ENCODE data around the gene NOXA1. TPM values are rescaled to one million over a fixed set of nuclear protein-coding genes. Genes with fewer than 3 reads are reported as not detected.

The NOXA1 gene
- total and polyA plus RNA-seq, 2 of the 8 experiments (the other 6 are each of a cell fraction or from before 2014, with no cell fraction given): 0.34 to 0.91 TPM

- H3K23me2 ChIP-seq (ENCODE audit: low read depth, low read length): no peaks in the 10 kb centered on the region
- H3K14ac ChIP-seq (ENCODE audit: insufficient read length): no peak overlapping the region
- H3K79me1 ChIP-seq (ENCODE audit: low read depth, low read length): no peaks in the 10 kb centered on the region
- H3K36me3 ChIP-seq (ENCODE audit: control insufficient read depth in 2 of 4, insufficient read depth in 4 of 4, low read length in 3 of 4): no peaks in the 10 kb centered on the region
- H4K8ac ChIP-seq (ENCODE audit: extremely low read depth, insufficient read depth, low read length): peak overlapping the region; percentile 68; the same call in 1 of the 2 replicates
- H2AFZ ChIP-seq (ENCODE audit: low read length): no peak overlapping the region
- no peak overlapping the region for H4K5ac ChIP-seq (ENCODE audit: insufficient read length, low read depth, low read length)
- no peaks in the 10 kb centered on the region for H3K79me2 ChIP-seq (ENCODE audit: control insufficient read depth in 1 of 2, insufficient read depth in 2 of 2, low read length in 2 of 2)
- no peaks in the 10 kb centered on the region for H3K27me3 ChIP-seq (replicated peaks in 1 of 4; ENCODE audit: control insufficient read depth in 3 of 4, extremely low read depth in 1 of 4, insufficient read depth in 3 of 4, low read length in 3 of 4)
- no peak overlapping the region for H3K23ac ChIP-seq (ENCODE audit: insufficient read length)
- no peak overlapping the region for H3K56ac ChIP-seq (replicated peaks; ENCODE audit: insufficient read length, low read depth, low read length)
- no peak overlapping the region for H4K91ac ChIP-seq (replicated peaks; ENCODE audit: insufficient read length, low read length)
- FAIRE-seq: no peak
- no peak overlapping the region for H2AK5ac ChIP-seq (ENCODE audit: low read depth, low read length)
- 87% methylated on average over 36 of the region's 47 CpGs; no CpG with 5 or more reads in 1 of the 2 experiments for WGBS, 2 experiments (ENCODE audit: extremely low coverage in 1 of 2, insufficient coverage in 1 of 2, insufficient read length in 1 of 2, insufficient replicate concordance in 2 of 2, low coverage in 1 of 2, low lambda C conversion rate in 2 of 2, missing lambda C conversion rate in 1 of 2)
- no peak overlapping the region for H3K18ac ChIP-seq (ENCODE audit: extremely low read depth, low read length)
- H3K4ac ChIP-seq (replicated peaks; ENCODE audit: insufficient read length, low read depth, low read length): no peak overlapping the region
- H2BK5ac ChIP-seq (ENCODE audit: low read depth, low read length): no peak overlapping the region
- H3K9ac ChIP-seq (replicated peaks in 1 of 4; ENCODE audit: extremely low read depth in 1 of 4, low read depth in 3 of 4, low read length in 3 of 4): no peak overlapping the region
- DNase-seq (ENCODE audit: low read depth in 1 of 2, low spot score in 2 of 2): no peak
- H3K9me3 ChIP-seq (ENCODE audit: insufficient read depth in 2 of 2, low read depth in 1 of 2, low read length in 1 of 2): no peaks in the 10 kb centered on the region
- no peak overlapping the region for H3K4me3 ChIP-seq (ENCODE audit: extremely low read depth in 1 of 4, insufficient read depth in 2 of 4, low read depth in 3 of 4, low read length in 4 of 4)
- no peak for TF ChIP-seq PHF8 (conservative IDR thresholded peaks at IDR 0.05; ENCODE audit: low read depth, low read length)
- TF ChIP-seq KDM5A (IDR thresholded peaks at IDR 0.05; ENCODE audit: low read length): no peak
- no peak for TF ChIP-seq SIRT6 (IDR thresholded peaks at IDR 0.05; ENCODE audit: low read length)
- TF ChIP-seq SP2 (IDR thresholded peaks at IDR 0.05; ENCODE audit: low read length): no peak
- TF ChIP-seq BACH1 (IDR thresholded peaks at IDR 0.05; ENCODE audit: low read length): no peak
- TF ChIP-seq CREB1 (IDR thresholded peaks at IDR 0.05): no peak
- TF ChIP-seq GTF2F1 (IDR thresholded peaks at IDR 0.05; ENCODE audit: borderline replicate concordance, low read depth, low read length): no peak
- no peak for TF ChIP-seq SAP30 (IDR thresholded peaks at IDR 0.05; ENCODE audit: insufficient read depth, insufficient replicate concordance, low read length)
- TF ChIP-seq RFX5 (IDR thresholded peaks at IDR 0.05; ENCODE audit: borderline replicate concordance, low read depth, low read length): no peak
- no peak for TF ChIP-seq KDM4A (IDR thresholded peaks at IDR 0.05; ENCODE audit: low read depth, low read length, severe bottlenecking)
- ChIA-PET CTCF (ENCODE audit: partially characterized antibody) (no interaction called here), POLR2A (ENCODE audit: partially characterized antibody) (interaction anchor here (0.6 to 1.6 kb wide), 4 partner anchors 14 to 148 kb away, joined by 3 read pairs; partner anchors contain the start of gene TUBB4B)
- no peak overlapping the region for H3K4me2 ChIP-seq (ENCODE audit: insufficient read depth in 1 of 2, low read depth in 2 of 2, low read length in 2 of 2)
- H2BK15ac ChIP-seq (ENCODE audit: low read length): no peak overlapping the region
- H3K27ac ChIP-seq (ENCODE audit: low read depth, low read length): no peak overlapping the region
- peaks cover 0 to 6% of the 10 kb centered on the region in 2 experiments for H4K20me1 ChIP-seq (replicated peaks in 1 of 2; ENCODE audit: control insufficient read depth in 1 of 2, insufficient read depth in 2 of 2, low read length in 2 of 2)
- H2BK20ac ChIP-seq (ENCODE audit: low read length): no peak overlapping the region
- H3K4me1 ChIP-seq (replicated peaks in 1 of 4; ENCODE audit: control insufficient read depth in 3 of 4, insufficient read depth in 4 of 4, low read length in 3 of 4): no peaks in the 10 kb centered on the region; a peak in 1 of 7 replicates
- H2BK12ac ChIP-seq (ENCODE audit: low read depth, low read length): no peak overlapping the region
- H2BK120ac ChIP-seq (replicated peaks; ENCODE audit: low read depth, low read length): no peak overlapping the region
Observed at GRCh38 chr9:137388589-137389427, 34.4 kb upstream of the NOXA1 start.
